Mucosa of stomach (tissue), 1 donor: Measurements from ENCODE around the gene HIVEP2.

Experiments used
- H3K27me3 ChIP-seq: one replicate; pipeline ENCODE4 v1.7.0; 2013; ENCODE audit warnings: mild to moderate bottlenecking, low read length; ENCODE audit not compliant: control insufficient read depth, insufficient read depth
- H3K36me3 ChIP-seq: one replicate; pipeline ENCODE4 v1.7.0; 2013; ENCODE audit warnings: low read length; ENCODE audit not compliant: control insufficient read depth, insufficient read depth
- H3K4me1 ChIP-seq: one replicate; pipeline ENCODE4 v1.7.0; 2013; ENCODE audit warnings: mild to moderate bottlenecking, low read length; ENCODE audit not compliant: control insufficient read depth, insufficient read depth
- H3K4me3 ChIP-seq: one replicate; pipeline ENCODE4 v1.7.0; 2013; ENCODE audit warnings: low read length
- H3K9ac ChIP-seq: one replicate; pipeline ENCODE4 v1.7.0; 2013; ENCODE audit warnings: mild to moderate bottlenecking, low read length, moderate library complexity
- H3K9me3 ChIP-seq: one replicate; pipeline ENCODE4 v1.7.0; 2013; ENCODE audit warnings: mild to moderate bottlenecking, low read length, moderate library complexity; ENCODE audit not compliant: control insufficient read depth
- donor health status: Pancreatic carcinoma.

The HIVEP2 gene

GRCh38 chr6:142823256-142823902, 121.6 kb downstream of the HIVEP2 start:
- Histone ChIP-seq H3K36me3 (no peaks in the 10 kb centered on the region), H3K27me3 (no peaks in the 10 kb centered on the region), H3K9me3 (no peaks in the 10 kb centered on the region), H3K4me3 (no peak overlapping the region), H3K9ac (no peak overlapping the region), H3K4me1 (peaks cover 17% of the 10 kb centered on the region)

GRCh38 chr6:142822842-142823241, 122.1 kb downstream of the HIVEP2 start:
- Histone ChIP-seq H3K36me3 (no peaks in the 10 kb centered on the region), H3K27me3 (no peaks in the 10 kb centered on the region), H3K4me3 (no peak overlapping the region), H3K4me1 (peaks cover 11% of the 10 kb centered on the region), H3K9ac (no peak overlapping the region), H3K9me3 (no peaks in the 10 kb centered on the region)

GRCh38 chr6:142822383-142822782, 122.6 kb downstream of the HIVEP2 start:
- Histone ChIP-seq H3K36me3 (no peaks in the 10 kb centered on the region), H3K4me3 (no peak overlapping the region), H3K27me3 (no peaks in the 10 kb centered on the region), H3K9ac (no peak overlapping the region), H3K9me3 (no peaks in the 10 kb centered on the region), H3K4me1 (peaks cover 11% of the 10 kb centered on the region)

GRCh38 chr6:142821860-142822259, 123.1 kb downstream of the HIVEP2 start:
- Histone ChIP-seq H3K4me1 (peaks cover 8% of the 10 kb centered on the region), H3K4me3 (no peak overlapping the region), H3K36me3 (no peaks in the 10 kb centered on the region), H3K9ac (no peak overlapping the region), H3K27me3 (no peaks in the 10 kb centered on the region), H3K9me3 (no peaks in the 10 kb centered on the region)

GRCh38 chr6:142821164-142821716, 123.7 kb downstream of the HIVEP2 start:
- Histone ChIP-seq H3K36me3 (no peaks in the 10 kb centered on the region), H3K4me3 (no peak overlapping the region), H3K4me1 (peaks cover 5% of the 10 kb centered on the region), H3K27me3 (no peaks in the 10 kb centered on the region), H3K9me3 (no peaks in the 10 kb centered on the region), H3K9ac (no peak overlapping the region)

- Histone ChIP-seq H3K4me1 (peaks cover 5% of the 10 kb centered on the region), H3K27me3 (no peaks in the 10 kb centered on the region), H3K36me3 (no peaks in the 10 kb centered on the region), H3K4me3 (peak overlapping the region; percentile 48), H3K9ac (peak overlapping the region; percentile 66), H3K9me3 (no peaks in the 10 kb centered on the region)
Observed at GRCh38 chr6:142820338-142821051, 124.5 kb downstream of the HIVEP2 start.

- H3K4me3 ChIP-seq: peak overlapping the region; percentile 48
- H3K27me3 ChIP-seq: no peaks in the 10 kb centered on the region
- peaks cover 5% of the 10 kb centered on the region for H3K4me1 ChIP-seq
- no peaks in the 10 kb centered on the region for H3K9me3 ChIP-seq
- no peaks in the 10 kb centered on the region for H3K36me3 ChIP-seq
- H3K9ac ChIP-seq: peak overlapping the region; percentile 66
Observed at GRCh38 chr6:142819603-142820337, 125.2 kb downstream of the HIVEP2 start.

GRCh38 chr6:142816486-142816885, 128.5 kb downstream of the HIVEP2 start:
- Histone ChIP-seq H3K4me3 (no peak overlapping the region), H3K4me1 (no peaks in the 10 kb centered on the region)

GRCh38 chr6:142816031-142816430, 128.9 kb downstream of the HIVEP2 start:
- Histone ChIP-seq H3K9me3 (no peaks in the 10 kb centered on the region), H3K4me1 (no peaks in the 10 kb centered on the region), H3K4me3 (no peak overlapping the region), H3K9ac (no peak overlapping the region), H3K36me3 (no peaks in the 10 kb centered on the region), H3K27me3 (no peaks in the 10 kb centered on the region)

More at GRCh38 chr6:142816486-142816885, 128.5 kb downstream of the HIVEP2 start:
- no peaks in the 10 kb centered on the region for H3K36me3 ChIP-seq
- H3K27me3 ChIP-seq: no peaks in the 10 kb centered on the region
- H3K9me3 ChIP-seq: no peaks in the 10 kb centered on the region
- no peak overlapping the region for H3K9ac ChIP-seq

- H3K9me3 ChIP-seq: no peaks in the 10 kb centered on the region
- no peaks in the 10 kb centered on the region for H3K36me3 ChIP-seq
- H3K4me1 ChIP-seq: no peaks in the 10 kb centered on the region
- no peaks in the 10 kb centered on the region for H3K27me3 ChIP-seq
- no peak overlapping the region for H3K4me3 ChIP-seq
- no peak overlapping the region for H3K9ac ChIP-seq
Observed at GRCh38 chr6:142811923-142812322, 133.1 kb downstream of the HIVEP2 start.

- H3K9ac ChIP-seq: no peak overlapping the region
- H3K4me3 ChIP-seq: no peak overlapping the region
- no peaks in the 10 kb centered on the region for H3K36me3 ChIP-seq
- H3K9me3 ChIP-seq: no peaks in the 10 kb centered on the region
- H3K27me3 ChIP-seq: no peaks in the 10 kb centered on the region
- H3K4me1 ChIP-seq: no peaks in the 10 kb centered on the region
Observed at GRCh38 chr6:142810952-142811514, 133.9 kb downstream of the HIVEP2 start.
